Mesenteric fat pad (tissue), 1 donor: ENCODE data around the gene OTP. TPM values are rescaled to one million over a fixed set of nuclear protein-coding genes. Genes with fewer than 3 reads are reported as not detected.
"Not testable (repeated sequence)": the region's sequence is repeated elsewhere in the genome, so short reads cannot be mapped to it uniquely, and the experiment has no call there.

Experiments
- DNase-seq: peaks from one replicate; pipeline ENCODE4 v3.0.0-alpha.2; 2020; ENCODE audit warnings: low spot score
- total RNA-seq: library from RNA; stranded (reverse); fragmentation: NEBNext Ultra II Directional; extraction: Animal tissue kit (Norgen Biotek cat#: 25700); gene quantifications from one replicate; pipeline ENCODE4 v1.2.1, GENCODE V29; 2021
- donor health status: DM: yes; HTN: yes; CAD: no.

OTP gene
- total RNA-seq, 1 donor from 2014 or later, result not detected

- DNase-seq, result no peak
These were observed 21.6 kb downstream of the OTP start for GRCh38 chr5:77616920-77617319.

- not testable (repeated sequence) for DNase-seq
These were observed 29.6 kb downstream of the OTP start for GRCh38 chr5:77608927-77609326.

GRCh38 chr5:77607324-77607723 is 31.2 kb downstream of the OTP start:
- DNase-seq, result no peak

GRCh38 chr5:77606279-77606678 is 32.2 kb downstream of the OTP start:
- no peak for DNase-seq

GRCh38 chr5:77599679-77600078 is 38.8 kb downstream of the OTP start:
- DNase-seq, result no peak

GRCh38 chr5:77590347-77590746 is 48.2 kb downstream of the OTP start:
- no peak for DNase-seq

GRCh38 chr5:77588175-77588574 is 50.3 kb downstream of the OTP start:
- DNase-seq, result no peak

GRCh38 chr5:77586101-77586500 is 52.4 kb downstream of the OTP start:
- DNase-seq, result no peak

- DNase-seq, result not testable (repeated sequence)
These were observed 56.4 kb downstream of the OTP start for GRCh38 chr5:77582143-77582542.

Other genes starting within 250 kb of the OTP start
- 38.8 TPM for gene WDR41, start 146.4 kb downstream of the OTP start, total RNA-seq
- 137 TPM for gene TBCA, start 137.6 kb upstream of the OTP start, total RNA-seq